ENCODE results near the gene ASIP. TPM values are rescaled to one million over a fixed set of nuclear protein-coding genes. Genes with fewer than 3 reads are reported as not detected.
A peak's percentile ranks its signal among the peaks of the same experiment; 100 is the strongest.

The ASIP gene
- total and polyA plus RNA-seq, 2 of the 13 experiments (the other 11 are each of a cell fraction or from before 2014, with no cell fraction given), result not detected

DNA sequence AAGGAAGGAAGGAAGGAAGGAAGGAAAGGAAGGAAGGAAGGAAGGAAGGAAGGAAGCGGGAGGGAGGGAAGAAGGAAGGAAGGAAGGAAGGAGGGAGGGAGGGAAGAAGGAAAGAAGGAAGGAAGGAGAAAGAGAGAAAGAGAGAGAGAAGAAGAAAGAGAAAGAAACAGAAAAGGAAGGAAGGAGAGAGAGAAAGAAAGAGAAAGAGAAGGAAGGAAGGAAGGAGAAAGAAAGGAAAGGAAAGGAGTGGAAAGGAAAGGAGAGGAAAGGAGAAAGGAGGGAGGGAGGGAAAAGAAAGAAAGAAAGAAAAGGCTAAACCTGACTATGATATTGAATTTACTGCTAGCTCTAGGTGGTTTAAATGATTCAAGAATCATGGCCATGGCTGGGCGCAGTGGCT, 5.3 kb upstream of the ASIP start (continued):
- TF ChIP-seq, protein P1, sequence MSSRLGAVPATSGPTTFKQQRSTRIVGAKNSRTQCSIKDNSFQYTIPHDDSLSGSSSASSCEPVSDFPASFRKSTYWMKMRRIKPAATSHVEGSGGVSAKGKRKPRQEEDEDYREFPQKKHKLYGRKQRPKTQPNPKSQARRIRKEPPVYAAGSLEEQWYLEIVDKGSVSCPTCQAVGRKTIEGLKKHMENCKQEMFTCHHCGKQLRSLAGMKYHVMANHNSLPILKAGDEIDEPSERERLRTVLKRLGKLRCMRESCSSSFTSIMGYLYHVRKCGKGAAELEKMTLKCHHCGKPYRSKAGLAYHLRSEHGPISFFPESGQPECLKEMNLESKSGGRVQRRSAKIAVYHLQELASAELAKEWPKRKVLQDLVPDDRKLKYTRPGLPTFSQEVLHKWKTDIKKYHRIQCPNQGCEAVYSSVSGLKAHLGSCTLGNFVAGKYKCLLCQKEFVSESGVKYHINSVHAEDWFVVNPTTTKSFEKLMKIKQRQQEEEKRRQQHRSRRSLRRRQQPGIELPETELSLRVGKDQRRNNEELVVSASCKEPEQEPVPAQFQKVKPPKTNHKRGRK (CRISPR knock-in tag; IDR thresholded peaks at IDR 0.05), result peak; percentile 68; the same call in 1 of the 2 replicates
- TF ChIP-seq ZNF207 (IDR thresholded peaks at IDR 0.05; ENCODE audit: borderline replicate concordance) (no peak), SOX6 (IDR thresholded peaks at IDR 0.05) (peak; percentile 66; the same call in 1 of the 2 replicates), SOX6 (CRISPR knock-in tag; IDR thresholded peaks at IDR 0.05) (no peak)

DNA sequence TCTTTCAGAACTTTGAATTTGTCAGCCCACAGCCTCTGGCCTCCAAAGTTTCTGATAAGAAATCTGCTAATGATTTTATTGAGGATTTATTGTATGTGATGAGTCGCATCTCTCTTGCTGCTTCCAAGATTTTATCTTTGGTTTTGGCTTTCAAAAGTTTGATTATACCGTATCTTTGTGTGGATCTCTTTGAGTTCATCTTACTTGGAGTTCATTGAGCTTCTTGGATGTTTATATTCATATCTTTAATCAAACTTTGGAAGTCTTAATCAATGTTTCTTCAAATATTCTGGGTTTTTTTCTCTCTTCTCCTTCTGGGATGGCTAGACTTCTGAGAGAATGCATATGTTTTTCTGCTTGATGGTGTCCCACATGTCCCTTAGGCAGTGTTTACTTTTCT, 3.3 kb upstream of the ASIP start:
- no peak overlapping the region for H3K4me2 ChIP-seq (ENCODE audit: low read depth, low read length)
- H3K4me3 ChIP-seq (replicated peaks in 1 of 3; ENCODE audit: insufficient read depth in 1 of 3, low read depth in 2 of 3, low read length in 3 of 3), result no peak overlapping the region
- no peak overlapping the region for H3K9ac ChIP-seq (ENCODE audit: insufficient read depth, low read depth, low read length)
- no peak overlapping the region for H3K27ac ChIP-seq (ENCODE audit: extremely low read length, insufficient read depth, low read length)
- 45% methylated on average over 2 of the region's 2 CpGs for WGBS (ENCODE audit: low lambda C conversion rate)
- ATAC-seq (no peak), DNase-seq (ENCODE audit: low spot score) (no peak), FAIRE-seq (no peak)
- no peaks in the 10 kb centered on the region for H3K9me3 ChIP-seq (ENCODE audit: low read length)
- ChIA-PET CTCF (ENCODE audit: low intra/inter-chr PET ratio, low total read pairs) (no interaction called here), POLR2A (no interaction called here)
- H3K4me1 ChIP-seq (ENCODE audit: insufficient read depth, low read length), result peaks cover 6% of the 10 kb centered on the region; the same call in 1 of the 2 replicates
- no peak overlapping the region for H2AFZ ChIP-seq (ENCODE audit: low read length)
- no peaks in the 10 kb centered on the region for H3K79me2 ChIP-seq (ENCODE audit: insufficient read depth, low read length)
- H3K27me3 ChIP-seq (ENCODE audit: control insufficient read depth in 1 of 2, insufficient read depth in 2 of 2, low read length in 2 of 2), result peaks cover 0 to 12% of the 10 kb centered on the region in 2 experiments; a peak in 1 of 5 replicates
- no peaks in the 10 kb centered on the region for H3K36me3 ChIP-seq (replicated peaks in 1 of 2; ENCODE audit: control insufficient read depth in 1 of 2, insufficient read depth in 2 of 2, low read length in 2 of 2)
- no peaks in the 10 kb centered on the region for H4K20me1 ChIP-seq (ENCODE audit: insufficient read depth, low read length)
- no peak for TF ChIP-seq IKZF1 (IDR thresholded peaks at IDR 0.05)
- TF ChIP-seq IRX3 (CRISPR knock-in tag; IDR thresholded peaks at IDR 0.05; ENCODE audit: borderline replicate concordance, low read depth), result no peak
- no peak for TF ChIP-seq FIP1L1 (IDR thresholded peaks at IDR 0.05; ENCODE audit: borderline replicate concordance, insufficient read depth, low read depth, low read length)
- TF ChIP-seq ZBTB20 (CRISPR knock-in tag; IDR thresholded peaks at IDR 0.05; ENCODE audit: borderline replicate concordance, low read depth), result no peak
- TF ChIP-seq ZNF614 (CRISPR knock-in tag; IDR thresholded peaks at IDR 0.05; ENCODE audit: borderline replicate concordance), result no peak
- no peak for TF ChIP-seq ZNF160 (CRISPR knock-in tag; IDR thresholded peaks at IDR 0.05)
- TF ChIP-seq ZMYM4 (CRISPR knock-in tag; IDR thresholded peaks at IDR 0.05), result no peak
- intact Hi-C loops (cut with micrococcal nuclease; ENCODE audit: unreplicated experiment) (no loop called here), in situ Hi-C loops (cut with HindIII; ENCODE audit: extremely low pct_ligation_motif_present, low pct_unique_long_range_greater_than_20kb) (no loop called here)
- BruUV-seq (replicated peaks), result no TSS peak

Data from HepG2 (cell line).